Measurements from ENCODE around the gene SDK2. TPM values are rescaled to one million over a fixed set of nuclear protein-coding genes. Genes with fewer than 3 reads are reported as not detected.

The SDK2 gene
- total RNA-seq, 1 donor, result under 0.01 TPM

DNA sequence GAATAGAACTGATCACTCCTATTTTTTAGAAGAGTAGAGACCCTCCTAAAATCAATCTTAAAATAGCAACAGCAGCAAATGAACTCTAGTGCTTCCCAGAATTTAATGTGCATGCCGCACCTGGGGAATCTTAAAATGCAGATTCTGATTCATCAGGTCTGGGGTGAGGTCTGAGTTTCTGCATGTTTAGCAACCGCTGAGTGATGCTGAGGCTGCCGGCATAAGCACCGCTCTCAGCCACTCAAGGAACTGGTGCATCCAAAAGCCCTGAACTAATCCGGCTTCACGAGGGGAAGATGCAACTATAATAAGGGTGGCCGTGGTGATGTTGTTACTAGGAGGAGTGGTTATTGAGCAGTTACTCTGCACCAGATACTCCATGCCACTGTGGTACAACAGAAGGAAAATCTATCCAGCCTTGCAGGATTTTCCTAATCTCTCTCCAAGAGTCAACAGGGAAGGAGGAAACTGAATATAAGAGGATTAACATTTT lies 19.7 kb downstream of the SDK2 start:
- Histone ChIP-seq H3K4me1 (ENCODE audit: insufficient read depth, low read length) (no peaks in the 10 kb centered on the region), H3K9me3 (ENCODE audit: low read depth, low read length) (no peaks in the 10 kb centered on the region), H3K4me3 (ENCODE audit: insufficient read depth, low read length) (no peak overlapping the region), H2AFZ (ENCODE audit: low read length) (no peak overlapping the region), H3K36me3 (ENCODE audit: insufficient read depth, low read length) (no peaks in the 10 kb centered on the region), H3K79me2 (ENCODE audit: insufficient read depth, low read length) (no peaks in the 10 kb centered on the region), H4K20me1 (ENCODE audit: insufficient read depth, low read length) (no peaks in the 10 kb centered on the region), H3K27me3 (ENCODE audit: insufficient read depth, low read length) (no peaks in the 10 kb centered on the region), H3K4me2 (ENCODE audit: insufficient read depth, low read length) (no peak overlapping the region), H3K27ac (ENCODE audit: low read depth, low read length) (no peak overlapping the region)
- TF ChIP-seq, protein P1, sequence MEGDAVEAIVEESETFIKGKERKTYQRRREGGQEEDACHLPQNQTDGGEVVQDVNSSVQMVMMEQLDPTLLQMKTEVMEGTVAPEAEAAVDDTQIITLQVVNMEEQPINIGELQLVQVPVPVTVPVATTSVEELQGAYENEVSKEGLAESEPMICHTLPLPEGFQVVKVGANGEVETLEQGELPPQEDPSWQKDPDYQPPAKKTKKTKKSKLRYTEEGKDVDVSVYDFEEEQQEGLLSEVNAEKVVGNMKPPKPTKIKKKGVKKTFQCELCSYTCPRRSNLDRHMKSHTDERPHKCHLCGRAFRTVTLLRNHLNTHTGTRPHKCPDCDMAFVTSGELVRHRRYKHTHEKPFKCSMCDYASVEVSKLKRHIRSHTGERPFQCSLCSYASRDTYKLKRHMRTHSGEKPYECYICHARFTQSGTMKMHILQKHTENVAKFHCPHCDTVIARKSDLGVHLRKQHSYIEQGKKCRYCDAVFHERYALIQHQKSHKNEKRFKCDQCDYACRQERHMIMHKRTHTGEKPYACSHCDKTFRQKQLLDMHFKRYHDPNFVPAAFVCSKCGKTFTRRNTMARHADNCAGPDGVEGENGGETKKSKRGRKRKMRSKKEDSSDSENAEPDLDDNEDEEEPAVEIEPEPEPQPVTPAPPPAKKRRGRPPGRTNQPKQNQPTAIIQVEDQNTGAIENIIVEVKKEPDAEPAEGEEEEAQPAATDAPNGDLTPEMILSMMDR (IDR thresholded peaks at IDR 0.05; ENCODE audit: extremely low read depth, low read depth, low read length), result no peak
- no peak for DNase-seq (ENCODE audit: insufficient read length, low spot score, missing footprints)

DNA sequence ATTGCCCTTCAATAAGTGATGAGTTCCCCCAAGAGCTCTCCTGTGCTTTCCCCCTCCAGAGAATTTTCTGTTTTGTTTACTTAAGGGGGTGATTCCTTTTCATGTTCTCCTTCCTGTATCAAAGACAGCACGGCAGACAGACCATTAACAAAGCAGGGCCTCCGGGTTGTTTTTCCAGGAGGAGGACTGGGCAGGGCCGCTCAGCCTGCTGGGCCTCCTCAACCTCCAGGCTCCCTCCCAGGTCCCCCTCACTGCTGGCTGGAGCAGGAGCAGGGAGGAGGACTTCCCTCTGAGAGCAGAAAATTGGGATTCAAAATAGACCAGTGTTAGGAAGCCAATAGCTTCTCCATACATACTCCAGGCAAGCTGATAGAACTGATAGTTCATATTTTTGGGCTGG lies 20.4 kb downstream of the SDK2 start:
- H3K4me2 ChIP-seq (ENCODE audit: insufficient read depth, low read length), result no peak overlapping the region
- H3K79me2 ChIP-seq (ENCODE audit: insufficient read depth, low read length), result no peaks in the 10 kb centered on the region
- H3K36me3 ChIP-seq (ENCODE audit: insufficient read depth, low read length), result no peaks in the 10 kb centered on the region
- H2AFZ ChIP-seq (ENCODE audit: low read length), result no peak overlapping the region
- no peaks in the 10 kb centered on the region for H3K9me3 ChIP-seq (ENCODE audit: low read depth, low read length)
- no peak overlapping the region for H3K27ac ChIP-seq (ENCODE audit: low read depth, low read length)
- peak; percentile 45 for DNase-seq (ENCODE audit: insufficient read length, low spot score, missing footprints)
- H4K20me1 ChIP-seq (ENCODE audit: insufficient read depth, low read length), result no peaks in the 10 kb centered on the region
- no peak overlapping the region for H3K4me3 ChIP-seq (ENCODE audit: insufficient read depth, low read length)
- no peaks in the 10 kb centered on the region for H3K27me3 ChIP-seq (ENCODE audit: insufficient read depth, low read length)
- no peaks in the 10 kb centered on the region for H3K4me1 ChIP-seq (ENCODE audit: insufficient read depth, low read length)
- TF ChIP-seq, protein P1 (IDR thresholded peaks at IDR 0.05; ENCODE audit: extremely low read depth, low read depth, low read length), result no peak

DNA sequence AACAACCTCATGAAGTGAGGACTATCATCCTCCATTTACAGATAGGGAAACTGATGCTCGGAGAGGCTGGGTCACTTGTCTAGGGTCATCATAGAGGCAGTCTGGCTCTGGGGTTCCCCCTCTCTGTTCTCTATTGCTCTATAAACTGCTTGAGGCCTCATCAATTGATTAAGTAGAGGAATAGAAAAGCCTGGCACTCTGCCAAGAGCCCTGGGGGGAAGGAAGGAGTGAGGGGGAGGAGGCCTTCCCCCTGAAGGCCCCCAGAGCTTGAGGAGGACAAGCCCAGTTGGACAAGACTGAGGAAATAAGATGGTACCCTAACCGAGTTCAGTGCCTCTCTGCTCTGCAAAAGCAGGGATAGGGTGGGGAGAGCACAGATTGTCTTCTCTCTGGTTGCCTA lies 21.0 kb downstream of the SDK2 start:
- TF ChIP-seq, protein P1 (IDR thresholded peaks at IDR 0.05; ENCODE audit: extremely low read depth, low read depth, low read length), result no peak
- no peaks in the 10 kb centered on the region for H4K20me1 ChIP-seq (ENCODE audit: insufficient read depth, low read length)
- no peaks in the 10 kb centered on the region for H3K79me2 ChIP-seq (ENCODE audit: insufficient read depth, low read length)
- no peak overlapping the region for H3K27ac ChIP-seq (ENCODE audit: low read depth, low read length)
- H3K4me1 ChIP-seq (ENCODE audit: insufficient read depth, low read length), result no peaks in the 10 kb centered on the region
- H2AFZ ChIP-seq (ENCODE audit: low read length), result no peak overlapping the region
- H3K27me3 ChIP-seq (ENCODE audit: insufficient read depth, low read length), result no peaks in the 10 kb centered on the region
- no peak overlapping the region for H3K4me3 ChIP-seq (ENCODE audit: insufficient read depth, low read length)
- peak; percentile 5 for DNase-seq (ENCODE audit: insufficient read length, low spot score, missing footprints)
- no peaks in the 10 kb centered on the region for H3K9me3 ChIP-seq (ENCODE audit: low read depth, low read length)
- no peak overlapping the region for H3K4me2 ChIP-seq (ENCODE audit: insufficient read depth, low read length)
- H3K36me3 ChIP-seq (ENCODE audit: insufficient read depth, low read length), result no peaks in the 10 kb centered on the region

DNA sequence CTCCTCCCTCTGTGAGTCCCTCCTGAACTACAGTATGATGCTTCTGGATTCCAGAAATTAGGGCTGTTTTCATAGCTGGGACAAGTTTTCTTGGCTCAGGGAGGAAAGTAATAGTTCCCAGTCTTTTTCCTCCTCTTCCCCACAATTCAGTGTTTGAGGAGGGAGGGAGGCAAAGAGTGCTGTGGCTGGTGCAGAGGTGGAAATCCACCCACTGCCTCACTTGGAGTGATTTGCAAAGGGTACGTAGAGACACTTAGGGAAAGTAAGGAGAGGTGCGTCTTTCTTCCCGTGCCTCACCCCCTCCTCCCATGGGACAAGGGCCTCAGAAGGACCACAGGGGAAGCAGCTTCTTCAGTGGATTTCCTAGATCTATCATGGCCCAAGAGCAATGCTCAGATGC lies 21.9 kb downstream of the SDK2 start:
- Histone ChIP-seq H3K36me3 (ENCODE audit: insufficient read depth, low read length) (no peaks in the 10 kb centered on the region), H3K4me3 (ENCODE audit: insufficient read depth, low read length) (no peak overlapping the region), H3K27ac (ENCODE audit: low read depth, low read length) (no peak overlapping the region), H3K9me3 (ENCODE audit: low read depth, low read length) (no peaks in the 10 kb centered on the region), H3K4me1 (ENCODE audit: insufficient read depth, low read length) (no peaks in the 10 kb centered on the region), H4K20me1 (ENCODE audit: insufficient read depth, low read length) (no peaks in the 10 kb centered on the region), H3K4me2 (ENCODE audit: insufficient read depth, low read length) (no peak overlapping the region), H3K79me2 (ENCODE audit: insufficient read depth, low read length) (no peaks in the 10 kb centered on the region), H2AFZ (ENCODE audit: low read length) (no peak overlapping the region), H3K27me3 (ENCODE audit: insufficient read depth, low read length) (no peaks in the 10 kb centered on the region)
- DNase-seq (ENCODE audit: insufficient read length, low spot score, missing footprints), result peak; percentile 10
- TF ChIP-seq, protein P1 (IDR thresholded peaks at IDR 0.05; ENCODE audit: extremely low read depth, low read depth, low read length), result no peak
